GM21723 (cell line): ENCODE results near the gene EML6.
A peak's percentile ranks its signal among the peaks of the same experiment; 100 is the strongest.

Experiments
- ATAC-seq: cut with Tn5 transposase; IDR thresholded peaks from one replicate; pipeline ENCODE4 v1.9.1; 2021; ENCODE audit warnings: mild to moderate bottlenecking, moderate library complexity; ENCODE audit not compliant: unreplicated experiment

Gene EML6

DNA sequence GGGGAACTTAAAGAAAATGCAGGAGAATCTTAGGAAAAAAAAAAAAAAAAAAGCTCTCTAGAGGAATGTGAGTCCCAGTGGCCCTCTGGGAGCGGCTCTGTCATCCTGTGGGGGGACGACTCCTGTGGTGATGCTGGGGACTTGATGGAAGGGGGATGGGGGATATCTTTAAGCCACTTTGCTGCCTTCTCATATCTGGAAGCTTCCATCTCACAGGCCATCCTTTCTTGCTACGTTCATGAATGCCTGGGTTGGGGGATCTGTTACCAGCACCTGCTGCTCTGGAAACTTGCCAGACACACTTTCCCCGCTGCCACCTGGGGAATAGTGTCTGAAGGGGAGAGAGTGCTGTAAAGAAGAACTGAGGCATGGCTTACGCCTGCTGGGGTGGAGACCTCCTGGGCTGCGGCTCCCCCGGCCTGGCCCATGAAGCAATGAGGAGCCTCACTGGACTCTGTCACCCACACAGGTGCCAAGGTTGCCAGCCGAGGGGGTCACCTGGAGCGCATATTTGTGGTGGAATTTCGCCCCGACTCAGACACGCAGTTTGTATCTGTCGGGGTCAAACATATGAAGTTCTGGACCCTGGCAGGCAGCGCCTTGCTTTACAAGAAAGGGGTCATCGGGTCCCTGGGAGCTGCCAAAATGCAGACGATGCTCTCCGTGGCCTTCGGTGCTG lies 234.0 kb downstream of the EML6 start:
- no peak for ATAC-seq

GRCh38 chr2:54958717-54959371 lies 235.4 kb downstream of the EML6 start:
- no peak for ATAC-seq

DNA sequence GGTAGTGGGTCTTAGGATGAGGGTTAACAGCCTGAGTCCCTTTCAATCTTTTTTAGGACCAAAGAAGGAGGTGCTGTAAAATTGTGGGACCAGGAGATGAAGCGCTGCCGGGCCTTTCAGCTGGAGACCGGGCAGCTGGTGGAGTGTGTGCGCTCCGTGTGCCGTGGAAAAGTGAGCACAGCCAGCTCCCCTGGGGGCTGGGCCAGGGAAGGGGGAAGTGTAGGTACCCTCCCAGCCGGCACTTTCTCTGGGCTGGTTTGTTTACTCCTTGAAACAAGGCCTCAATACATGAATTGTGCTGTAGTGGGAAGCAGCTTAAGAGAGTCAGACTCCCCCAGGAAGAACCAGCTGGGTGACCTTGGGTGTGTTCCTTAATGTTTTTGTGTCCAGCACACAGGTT lies 236.7 kb downstream of the EML6 start:
- ATAC-seq, result no peak

DNA sequence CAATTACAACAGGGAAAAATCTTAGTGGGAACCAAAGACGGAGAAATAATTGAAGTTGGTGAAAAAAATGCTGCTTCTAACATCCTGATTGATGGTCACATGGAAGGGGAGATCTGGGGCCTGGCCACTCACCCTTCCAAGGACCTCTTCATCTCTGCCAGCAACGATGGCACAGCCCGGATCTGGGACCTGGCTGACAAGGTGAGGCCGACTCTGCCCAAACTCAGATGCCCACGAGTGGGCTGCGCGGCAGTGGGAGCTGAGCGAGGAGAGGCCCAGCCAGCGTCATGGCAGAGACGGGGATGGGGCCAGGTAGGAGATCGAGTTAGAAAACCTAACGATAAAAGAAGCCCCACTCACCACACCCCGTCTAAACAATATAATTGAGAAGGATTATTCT lies 239.0 kb downstream of the EML6 start:
- no peak for ATAC-seq

DNA sequence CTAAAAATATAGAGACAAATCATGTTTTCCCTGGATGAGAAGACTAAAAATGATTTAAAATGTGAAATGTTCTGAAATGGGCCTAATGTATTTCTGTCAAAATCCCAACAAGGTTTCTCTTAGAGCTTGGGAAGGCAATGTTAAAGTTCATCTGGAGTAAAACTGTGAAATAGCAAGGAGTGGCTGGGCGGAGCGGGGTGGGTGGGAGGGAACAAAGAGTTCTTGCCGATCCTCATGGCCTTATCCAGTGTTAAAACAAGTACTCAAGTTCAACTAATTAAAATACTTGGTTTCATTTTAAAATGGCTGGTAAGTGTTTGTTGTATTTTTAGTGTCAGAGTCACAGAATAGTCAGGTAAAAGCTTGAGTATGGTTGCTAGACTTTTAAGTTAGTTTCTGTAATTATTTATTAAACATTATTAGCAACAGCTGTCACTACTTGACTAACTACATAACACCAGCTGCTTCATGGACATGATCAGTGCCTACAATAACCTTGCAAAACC lies 239.5 kb downstream of the EML6 start:
- no peak for ATAC-seq

DNA sequence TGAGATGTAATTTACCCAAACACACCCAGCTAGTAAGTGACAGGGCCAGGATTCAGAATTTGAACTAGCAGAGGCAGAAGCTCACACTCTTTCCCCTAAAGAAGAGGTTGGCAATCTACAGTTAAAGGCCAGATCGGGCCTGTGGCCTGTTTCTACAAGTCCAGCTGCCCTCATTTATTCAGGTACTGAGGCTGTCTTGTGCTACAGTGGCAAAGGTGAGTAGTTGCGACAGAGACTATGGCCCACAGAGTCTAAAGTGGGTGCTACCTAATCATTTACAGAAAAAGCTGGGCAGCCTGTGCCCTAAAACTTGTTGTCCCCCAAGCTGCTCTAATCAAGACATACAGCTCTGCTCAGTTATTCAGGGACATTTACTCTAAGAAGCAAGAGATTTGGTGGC lies 240.0 kb downstream of the EML6 start:
- ATAC-seq, result no peak

DNA sequence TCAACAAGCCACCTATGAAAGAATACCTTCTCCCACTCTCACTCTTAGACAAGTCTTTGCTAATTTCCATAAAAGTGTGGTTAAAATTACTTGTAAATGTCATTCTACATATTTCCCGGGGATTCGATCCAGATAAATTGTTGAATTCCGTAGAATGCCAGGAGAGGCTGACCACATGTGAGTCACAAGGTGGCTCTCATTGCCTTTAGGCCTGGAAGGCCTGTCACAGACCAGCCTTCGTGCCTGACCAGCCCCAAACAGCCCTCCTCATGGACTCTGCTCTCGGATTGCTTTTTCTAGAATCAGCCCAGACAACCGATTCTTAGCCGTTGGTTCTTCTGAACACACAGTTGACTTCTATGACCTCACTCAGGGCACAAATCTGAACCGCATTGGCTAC lies 240.8 kb downstream of the EML6 start:
- ATAC-seq, result no peak

- ATAC-seq, result no peak
These were observed 241.4 kb downstream of the EML6 start for GRCh38 chr2:54964816-54965215.

- no peak for ATAC-seq
These were observed 242.0 kb downstream of the EML6 start for GRCh38 chr2:54965425-54965824.

GRCh38 chr2:54966165-54966832 lies 242.8 kb downstream of the EML6 start:
- ATAC-seq, result peak; percentile 51

DNA sequence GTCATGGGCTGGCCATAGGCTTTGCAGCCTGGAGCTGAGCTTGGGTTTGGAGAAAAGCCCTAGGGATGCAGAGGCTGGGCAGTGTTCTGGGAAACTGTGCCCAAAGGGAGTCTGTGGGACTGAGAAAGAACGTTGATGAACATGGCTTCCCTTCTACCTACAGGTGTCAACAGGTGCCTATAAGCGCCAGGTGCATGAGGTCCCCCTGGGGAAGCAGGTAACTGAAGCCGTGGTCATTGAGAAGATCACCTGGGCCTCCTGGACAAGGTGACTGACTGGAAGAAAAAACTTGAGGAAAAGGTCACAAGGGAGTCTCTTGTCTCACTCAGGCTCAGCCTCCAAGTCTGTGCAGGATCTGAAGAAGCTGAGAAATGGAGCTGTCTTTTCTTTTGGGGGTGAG lies 243.4 kb downstream of the EML6 start:
- no peak for ATAC-seq

DNA sequence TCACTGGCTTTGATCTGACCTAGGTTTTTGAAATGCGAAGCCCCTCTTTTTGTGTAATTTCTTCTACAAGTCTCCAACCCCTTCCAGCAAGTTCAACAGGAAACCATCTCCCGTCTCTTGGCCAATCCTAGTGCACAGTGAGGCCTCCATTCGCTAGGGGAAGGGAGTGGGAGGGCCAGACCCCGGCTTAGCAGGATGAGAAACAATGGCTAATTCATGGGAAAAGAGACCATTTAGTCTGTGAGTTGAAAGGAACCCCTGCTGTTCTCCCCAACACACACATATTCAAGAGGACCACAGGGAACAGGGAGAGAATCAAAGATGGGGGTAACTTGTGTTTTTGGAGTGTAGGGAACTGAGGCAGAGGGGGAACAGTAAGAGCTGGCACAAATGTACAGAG lies 243.8 kb downstream of the EML6 start:
- no peak for ATAC-seq

GRCh38 chr2:54967759-54968365 lies 244.4 kb downstream of the EML6 start:
- no peak for ATAC-seq

GRCh38 chr2:54968561-54969218 lies 245.2 kb downstream of the EML6 start:
- no peak for ATAC-seq

DNA sequence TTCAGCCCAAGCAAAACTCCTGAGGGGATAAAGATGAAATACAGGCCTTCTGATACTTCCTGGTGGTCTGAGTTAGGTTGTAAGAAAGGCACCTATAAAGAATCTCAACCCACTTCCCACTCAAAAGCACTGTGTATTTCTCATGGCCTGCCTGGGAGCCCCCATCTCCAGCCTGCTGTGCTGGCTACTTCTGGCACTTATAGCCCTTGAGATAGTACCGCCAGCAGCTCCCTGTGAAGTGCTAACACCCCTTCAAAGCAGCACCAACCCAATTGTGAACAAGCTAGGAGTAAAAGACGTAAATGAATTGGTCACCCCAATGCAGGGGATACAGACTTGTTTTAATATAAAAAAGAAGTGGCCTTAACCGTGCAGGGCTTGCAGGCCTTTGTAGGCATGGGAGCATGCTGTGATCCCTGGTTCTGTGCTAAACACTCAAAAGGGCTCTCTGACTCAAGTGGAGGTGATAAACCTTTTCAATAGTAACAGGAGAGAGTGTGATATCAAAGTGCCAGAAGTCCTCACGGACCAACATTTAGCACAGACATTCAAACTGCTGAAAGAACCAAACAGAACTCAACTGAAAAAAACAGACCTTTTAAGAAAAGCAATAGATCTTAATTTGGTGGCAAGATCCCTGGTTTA lies 246.0 kb downstream of the EML6 start:
- no peak for ATAC-seq

DNA sequence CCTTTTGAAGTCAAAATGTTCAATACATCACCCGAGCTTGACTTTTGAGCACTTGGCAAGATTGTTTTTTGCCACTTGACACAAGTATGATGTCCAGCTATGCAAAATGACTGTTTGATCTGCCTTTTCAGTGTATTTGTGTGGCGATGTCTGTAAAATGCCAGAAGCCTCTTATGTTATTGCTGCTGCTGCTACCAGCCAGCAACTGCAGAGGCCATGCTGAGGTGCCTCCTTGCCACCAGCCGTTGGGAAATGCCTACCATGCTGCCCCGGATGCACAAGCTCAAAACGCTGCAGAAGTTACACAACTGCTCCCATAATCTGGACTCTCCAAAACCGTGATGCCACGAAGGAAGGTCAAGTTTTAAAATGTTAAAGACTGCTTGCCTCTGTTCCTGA lies 246.5 kb downstream of the EML6 start:
- no peak for ATAC-seq

- no peak for ATAC-seq
These were observed 251.7 kb downstream of the EML6 start for GRCh38 chr2:54975175-54975574.

- no peak for ATAC-seq
These were observed 252.4 kb downstream of the EML6 start for GRCh38 chr2:54975598-54976492.

GRCh38 chr2:54977149-54977548 lies 253.7 kb downstream of the EML6 start:
- peak; percentile 95 for ATAC-seq
